Activated CD8-positive, alpha-beta T cell treated with anti-CD3 and anti-CD28 coated beads for 36 hours (primary cell): ENCODE data around the gene SUCLG2. TPM values are rescaled to one million over a fixed set of nuclear protein-coding genes. Genes with fewer than 3 reads are reported as not detected.
A peak's percentile ranks its signal among the peaks of the same experiment; 100 is the strongest.

Source experiments
- ATAC-seq: fragments of 200-7000 bp; cut with Tn5 transposase; one replicate; pipeline ENCODE4 v1.10.0; 2021; ENCODE audit warnings: mild to moderate bottlenecking, moderate library complexity
- CTCF ChIA-PET: fragments of 350-600 bp; sonication (Branson Sonifier 250); formaldehyde crosslinking; loops from one replicate; lab custom pipeline; 2021; ENCODE audit warnings: antibody characterized with exemption; lab: Charles Lee
- POLR2A ChIA-PET: fragments of 350-600 bp; sonication (Branson Sonifier 250); formaldehyde crosslinking; loops from one replicate; lab custom pipeline; 2021; ENCODE audit warnings: antibody characterized with exemption; lab: Charles Lee
- DNase-seq: peaks from one replicate; pipeline ENCODE4 v3.0.0-alpha.2; 2020
- H3K27ac Mint-ChIP-seq: one replicate; pipeline ENCODE4 v1.8.0; 2021; ENCODE audit warnings: mild to moderate bottlenecking, mixed read lengths
- H3K27me3 Mint-ChIP-seq: one replicate; pipeline ENCODE4 v1.8.0; 2021; ENCODE audit warnings: mixed read lengths
- H3K36me3 Mint-ChIP-seq: one replicate; pipeline ENCODE4 v1.8.0; 2021; ENCODE audit warnings: low read depth, mixed read lengths
- H3K4me1 Mint-ChIP-seq: one replicate; pipeline ENCODE4 v1.8.0; 2021; ENCODE audit warnings: low read depth, mixed read lengths
- H3K4me3 Mint-ChIP-seq: one replicate; pipeline ENCODE4 v1.8.0; 2021; ENCODE audit warnings: mild to moderate bottlenecking, moderate library complexity, mixed read lengths
- H3K9me3 Mint-ChIP-seq: one replicate; pipeline ENCODE4 v1.8.0; 2021; ENCODE audit warnings: mixed read lengths
- intact Hi-C: fragments of 100-400 bp; cut with micrococcal nuclease; formaldehyde crosslinking; loops from one replicate; pipeline ENCODE4 v1.10.0; 2022
- total RNA-seq, 2 experiments: library from RNA; stranded (reverse); gene quantifications; one replicate each; pipeline ENCODE4 v1.2.3, GENCODE V29; 2021
- TF ChIP-seq, protein P1 (sequence below): fragments of 200-600 bp; IDR thresholded peaks from one replicate; pipeline ENCODE4 v1.8.0; 2022; ENCODE audit warnings: antibody characterized with exemption, mild to moderate bottlenecking

Gene SUCLG2
- total RNA-seq, 2 experiments from 2014 or later, result 61.3 to 65.5 TPM

DNA sequence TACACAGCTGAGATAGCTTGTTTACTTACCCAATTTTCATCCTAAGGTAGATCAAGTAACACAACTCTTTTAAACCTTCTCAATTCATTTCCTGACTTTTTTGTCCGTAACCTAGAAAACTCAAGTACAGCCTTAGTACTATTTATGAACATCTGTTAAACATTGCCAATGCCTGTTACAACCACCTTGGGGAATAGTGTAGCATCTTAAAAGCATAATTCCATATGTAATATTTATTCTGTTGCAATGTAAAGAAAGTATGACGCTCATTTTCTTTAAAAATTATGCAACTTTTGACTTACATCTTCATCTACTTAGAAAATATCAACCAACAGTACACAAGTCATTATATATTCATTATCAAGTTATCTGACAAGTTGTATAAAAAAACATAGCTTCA lies 54.6 kb downstream of the SUCLG2 start:
- CTCF ChIA-PET, result no interaction called here
- peaks cover 50% of the 10 kb centered on the region for H3K36me3 Mint-ChIP-seq
- no peak for ATAC-seq
- TF ChIP-seq, protein P1, sequence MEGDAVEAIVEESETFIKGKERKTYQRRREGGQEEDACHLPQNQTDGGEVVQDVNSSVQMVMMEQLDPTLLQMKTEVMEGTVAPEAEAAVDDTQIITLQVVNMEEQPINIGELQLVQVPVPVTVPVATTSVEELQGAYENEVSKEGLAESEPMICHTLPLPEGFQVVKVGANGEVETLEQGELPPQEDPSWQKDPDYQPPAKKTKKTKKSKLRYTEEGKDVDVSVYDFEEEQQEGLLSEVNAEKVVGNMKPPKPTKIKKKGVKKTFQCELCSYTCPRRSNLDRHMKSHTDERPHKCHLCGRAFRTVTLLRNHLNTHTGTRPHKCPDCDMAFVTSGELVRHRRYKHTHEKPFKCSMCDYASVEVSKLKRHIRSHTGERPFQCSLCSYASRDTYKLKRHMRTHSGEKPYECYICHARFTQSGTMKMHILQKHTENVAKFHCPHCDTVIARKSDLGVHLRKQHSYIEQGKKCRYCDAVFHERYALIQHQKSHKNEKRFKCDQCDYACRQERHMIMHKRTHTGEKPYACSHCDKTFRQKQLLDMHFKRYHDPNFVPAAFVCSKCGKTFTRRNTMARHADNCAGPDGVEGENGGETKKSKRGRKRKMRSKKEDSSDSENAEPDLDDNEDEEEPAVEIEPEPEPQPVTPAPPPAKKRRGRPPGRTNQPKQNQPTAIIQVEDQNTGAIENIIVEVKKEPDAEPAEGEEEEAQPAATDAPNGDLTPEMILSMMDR, result no peak
- H3K27ac Mint-ChIP-seq, result peak overlapping the region; percentile 57
- POLR2A ChIA-PET, result no interaction called here
- no peaks in the 10 kb centered on the region for H3K9me3 Mint-ChIP-seq
- H3K27me3 Mint-ChIP-seq, result no peaks in the 10 kb centered on the region
- no peak for DNase-seq
- H3K4me3 Mint-ChIP-seq, result no peak overlapping the region
- intact Hi-C loops, result no loop called here
- peaks cover 80% of the 10 kb centered on the region for H3K4me1 Mint-ChIP-seq

DNA sequence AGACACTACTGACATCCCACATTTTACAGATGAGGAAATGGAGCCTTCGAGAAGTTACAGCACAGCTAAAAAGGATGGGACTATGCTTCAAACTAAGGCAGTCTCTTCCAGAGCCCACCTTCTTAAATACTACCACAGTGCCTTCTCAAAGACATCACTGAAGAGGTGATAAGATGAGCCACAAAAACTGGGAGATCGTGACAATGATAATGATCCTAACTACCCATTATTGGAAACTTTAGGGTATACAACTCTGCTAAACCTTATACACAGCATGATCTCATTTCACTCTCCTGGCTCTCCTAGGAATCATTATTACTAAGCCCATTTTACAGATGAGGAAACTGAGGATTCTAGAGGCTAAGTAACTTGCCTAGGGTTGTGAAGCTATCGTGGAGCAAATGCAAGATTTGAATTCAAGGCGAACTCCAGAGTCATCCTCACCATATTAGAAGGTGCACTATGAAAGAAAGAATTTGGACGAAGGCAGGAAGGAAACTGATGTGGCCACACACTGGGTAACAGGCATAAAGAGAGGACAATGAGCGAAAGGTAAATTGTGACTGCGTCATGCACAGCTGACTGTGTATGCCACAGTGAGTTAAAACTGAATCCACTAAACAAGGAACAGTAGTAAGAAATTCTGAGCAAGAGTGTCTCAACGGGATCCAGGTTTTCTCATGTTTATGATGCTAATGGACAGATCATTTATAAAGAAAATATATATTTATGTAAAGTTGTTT lies 55.4 kb downstream of the SUCLG2 start:
- ChIA-PET POLR2A (no interaction called here), CTCF (no interaction called here)
- no peaks in the 10 kb centered on the region for H3K9me3 Mint-ChIP-seq
- TF ChIP-seq, protein P1, result no peak
- no peaks in the 10 kb centered on the region for H3K27me3 Mint-ChIP-seq
- peak; percentile 19 for ATAC-seq
- no peak for DNase-seq
- H3K4me3 Mint-ChIP-seq, result no peak overlapping the region
- H3K36me3 Mint-ChIP-seq, result peaks cover 44% of the 10 kb centered on the region
- H3K27ac Mint-ChIP-seq, result peak overlapping the region; percentile 31
- intact Hi-C loops, result no loop called here
- H3K4me1 Mint-ChIP-seq, result peaks cover 75% of the 10 kb centered on the region

DNA sequence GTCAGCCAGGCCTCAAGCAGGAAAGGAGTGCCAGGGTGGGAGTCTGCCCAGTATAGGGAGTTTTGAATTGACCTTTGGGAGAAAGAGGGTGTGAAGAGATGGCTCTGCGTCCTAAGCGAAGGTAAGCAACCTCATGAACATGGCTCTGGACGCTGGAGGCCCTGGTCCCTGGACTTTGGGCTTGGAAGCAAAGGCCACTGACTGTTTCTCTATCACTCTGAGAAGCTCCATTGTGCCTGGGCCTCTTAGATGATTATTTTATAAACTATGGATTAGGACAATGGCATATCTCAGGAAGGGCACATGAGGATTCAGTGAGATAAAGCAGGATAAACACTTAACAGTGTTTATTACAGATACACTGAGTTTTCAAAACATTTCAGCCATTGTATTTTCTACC lies 59.0 kb downstream of the SUCLG2 start:
- H3K27ac Mint-ChIP-seq, result no peak overlapping the region
- H3K9me3 Mint-ChIP-seq, result no peaks in the 10 kb centered on the region
- no peak for DNase-seq
- ChIA-PET CTCF (interaction anchor here (2.6 kb wide), 1 partner anchor 194 kb away, joined by 13 read pairs; no protein-coding TSS in a partner anchor), POLR2A (no interaction called here)
- H3K36me3 Mint-ChIP-seq, result peaks cover 55% of the 10 kb centered on the region
- H3K4me1 Mint-ChIP-seq, result peaks cover 67% of the 10 kb centered on the region
- intact Hi-C loops, result no loop called here
- no peak overlapping the region for H3K4me3 Mint-ChIP-seq
- TF ChIP-seq, protein P1, result no peak
- no peak for ATAC-seq
- no peaks in the 10 kb centered on the region for H3K27me3 Mint-ChIP-seq

DNA sequence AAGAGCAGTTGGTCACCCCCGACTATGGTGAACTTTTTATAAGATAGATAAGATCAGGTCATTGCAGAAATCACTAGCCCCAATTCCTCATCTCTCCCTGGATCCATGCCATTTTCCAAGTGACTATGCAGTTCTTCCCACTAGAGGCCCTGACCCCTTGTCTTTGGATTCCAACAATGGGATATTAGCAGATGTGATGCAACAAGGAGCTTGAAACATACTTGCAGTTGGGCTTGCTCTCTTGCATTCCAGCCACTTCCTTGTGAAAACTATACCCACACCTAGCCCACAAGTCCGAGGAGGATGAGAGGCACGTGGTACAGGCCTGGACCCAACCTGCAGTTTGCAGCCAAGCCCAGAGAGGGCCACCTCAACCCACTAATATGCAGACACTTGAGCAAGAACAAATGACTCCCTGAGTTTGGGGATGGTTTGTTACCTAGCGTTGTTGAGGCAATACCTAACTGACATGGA lies 60.6 kb downstream of the SUCLG2 start:
- peaks cover 59% of the 10 kb centered on the region for H3K4me1 Mint-ChIP-seq
- CTCF ChIA-PET, result interaction anchor here (0.8 to 2.6 kb wide), 5 partner anchors 18 to 210 kb away, joined by 3 to 13 read pairs (median 3); no protein-coding TSS in a partner anchor
- no peaks in the 10 kb centered on the region for H3K9me3 Mint-ChIP-seq
- H3K4me3 Mint-ChIP-seq, result no peak overlapping the region
- peak; percentile 53 for ATAC-seq
- POLR2A ChIA-PET, result no interaction called here
- H3K36me3 Mint-ChIP-seq, result peaks cover 49% of the 10 kb centered on the region
- H3K27ac Mint-ChIP-seq, result no peak overlapping the region
- H3K27me3 Mint-ChIP-seq, result no peaks in the 10 kb centered on the region
- DNase-seq, result no peak
- intact Hi-C loops, result no loop called here
- TF ChIP-seq, protein P1, result no peak

DNA sequence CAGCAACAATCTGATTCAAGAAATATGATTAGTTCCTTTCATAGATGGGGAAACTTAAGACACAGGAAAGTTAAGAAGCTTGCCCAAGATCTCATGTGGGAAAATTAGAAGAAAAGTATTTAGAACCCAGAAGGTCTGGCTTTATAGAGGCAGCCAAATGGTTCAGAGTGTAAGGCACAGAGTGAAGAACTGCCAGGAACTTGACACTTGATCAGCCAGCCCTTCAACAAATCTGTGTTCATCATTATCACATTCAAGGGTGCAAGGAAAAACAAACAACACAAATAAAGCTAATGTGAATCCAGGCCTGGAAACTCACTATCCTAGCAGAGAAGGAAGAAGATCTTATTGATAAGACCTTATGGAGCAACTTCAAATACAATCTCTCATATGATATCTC lies 62.4 kb downstream of the SUCLG2 start:
- Mint-ChIP-seq H3K9me3 (no peaks in the 10 kb centered on the region), H3K4me1 (peaks cover 53% of the 10 kb centered on the region), H3K27ac (no peak overlapping the region), H3K27me3 (no peaks in the 10 kb centered on the region), H3K4me3 (no peak overlapping the region), H3K36me3 (peaks cover 44% of the 10 kb centered on the region)
- POLR2A ChIA-PET, result no interaction called here
- ATAC-seq, result no peak
- intact Hi-C loops, result no loop called here
- DNase-seq, result no peak
- CTCF ChIA-PET, result interaction anchor here (1.0 kb wide), 1 partner anchor 11 kb away, joined by 3 read pairs; no protein-coding TSS in a partner anchor
- TF ChIP-seq, protein P1, result no peak
